D341Med (cell line): Measurements from ENCODE around the gene MAP4K3.
"Not testable (repeated sequence)": the region's sequence is repeated elsewhere in the genome, so short reads cannot be mapped to it uniquely, and the experiment has no call there.

Experiments used
- DNase-seq: peaks from one replicate; pipeline ENCODE4 v3.0.0; 2012; ENCODE audit warnings: low spot score

The MAP4K3 gene

GRCh38 chr2:39370101-39370500, 67.0 kb downstream of the MAP4K3 start:
- DNase-seq, result no peak

GRCh38 chr2:39368846-39369245, 68.2 kb downstream of the MAP4K3 start:
- DNase-seq, result no peak

GRCh38 chr2:39368376-39368775, 68.7 kb downstream of the MAP4K3 start:
- DNase-seq, result no peak

GRCh38 chr2:39362595-39362994, 74.5 kb downstream of the MAP4K3 start:
- DNase-seq, result no peak

- DNase-seq, result no peak
Observed at GRCh38 chr2:39361511-39361910, 75.6 kb downstream of the MAP4K3 start.

- DNase-seq, result not testable (repeated sequence)
Observed at GRCh38 chr2:39360342-39360741, 76.7 kb downstream of the MAP4K3 start.

GRCh38 chr2:39359453-39360038, 77.5 kb downstream of the MAP4K3 start:
- DNase-seq, result no peak

GRCh38 chr2:39356922-39357639, 80.0 kb downstream of the MAP4K3 start:
- DNase-seq, result no peak

- peak; percentile 41 for DNase-seq
Observed at GRCh38 chr2:39350658-39351057, 86.4 kb downstream of the MAP4K3 start.

- peak; percentile 27 for DNase-seq
Observed at GRCh38 chr2:39338502-39338901, 98.6 kb downstream of the MAP4K3 start.

GRCh38 chr2:39335930-39336329, 101.2 kb downstream of the MAP4K3 start:
- no peak for DNase-seq

- no peak for DNase-seq
Observed at GRCh38 chr2:39334978-39335377, 102.1 kb downstream of the MAP4K3 start.

- no peak for DNase-seq
Observed at GRCh38 chr2:39334529-39334928, 102.6 kb downstream of the MAP4K3 start.

- DNase-seq, result no peak
Observed at GRCh38 chr2:39326644-39327043, 110.4 kb downstream of the MAP4K3 start.

GRCh38 chr2:39325966-39326365, 111.1 kb downstream of the MAP4K3 start:
- no peak for DNase-seq

GRCh38 chr2:39321056-39322035, 115.7 kb downstream of the MAP4K3 start:
- not testable (repeated sequence) for DNase-seq

GRCh38 chr2:39320162-39320561, 116.9 kb downstream of the MAP4K3 start:
- no peak for DNase-seq

GRCh38 chr2:39313575-39313974, 123.5 kb downstream of the MAP4K3 start:
- DNase-seq, result no peak

GRCh38 chr2:39311469-39311868, 125.6 kb downstream of the MAP4K3 start:
- no peak for DNase-seq

GRCh38 chr2:39308778-39309177, 128.3 kb downstream of the MAP4K3 start:
- DNase-seq, result no peak

GRCh38 chr2:39306626-39307025, 130.5 kb downstream of the MAP4K3 start:
- no peak for DNase-seq

- no peak for DNase-seq
Observed at GRCh38 chr2:39304729-39305128, 132.4 kb downstream of the MAP4K3 start.

- no peak for DNase-seq
Observed at GRCh38 chr2:39304200-39304599, 132.9 kb downstream of the MAP4K3 start.
